Measurements from ENCODE around the gene TSR3. TPM values are rescaled to one million over a fixed set of nuclear protein-coding genes. Genes with fewer than 3 reads are reported as not detected.

Gene TSR3
- total RNA-seq, 4 donors from 2014 or later, result 84.1 to 107 (median 96.7) TPM

DNA sequence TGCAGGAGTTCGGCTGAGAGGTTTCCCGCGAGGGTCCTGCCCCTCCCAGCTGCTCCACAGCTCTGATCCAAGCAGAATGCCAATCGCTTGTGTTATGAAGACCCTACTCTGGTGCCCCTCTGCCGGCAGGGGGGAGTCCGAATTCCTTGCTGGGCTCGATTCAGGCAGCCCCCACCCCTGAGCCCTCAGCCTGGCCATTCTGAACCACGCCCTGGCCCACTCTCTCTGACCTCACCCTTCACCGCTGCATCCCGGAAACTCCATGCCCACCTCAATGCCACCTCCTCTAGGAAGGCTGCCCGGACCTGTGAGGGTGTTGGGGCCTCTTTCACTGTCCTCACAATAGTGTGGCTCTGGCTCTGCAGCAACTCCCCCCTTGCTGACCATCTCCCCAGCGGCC is 50.1 kb downstream of the TSR3 start:
- H3K27me3 ChIP-seq, result no peaks in the 10 kb centered on the region
- no peak for DNase-seq
- no peaks in the 10 kb centered on the region for H3K9me3 ChIP-seq
- H3K36me3 ChIP-seq, result no peaks in the 10 kb centered on the region
- H3K4me3 ChIP-seq (replicated peaks in 1 of 3), result no peak overlapping the region
- no peak overlapping the region for H3K27ac ChIP-seq
- intact Hi-C loops (cut with DNase I), result no loop called here
- WGBS, 2 donors, result 73 to 78% methylated on average over 12 of the region's 12 CpGs
- H3K4me1 ChIP-seq, result peaks cover 9 to 20% of the 10 kb centered on the region in 2 donors
- TF ChIP-seq POLR2A (IDR thresholded peaks at IDR 0.05), result no peak
- no peak for TF ChIP-seq CTCF (IDR thresholded peaks at IDR 0.05)

GRCh38 chr16:1300664-1301476 is 50.8 kb downstream of the TSR3 start:
- TF ChIP-seq POLR2A (IDR thresholded peaks at IDR 0.05) (no peak), CTCF (IDR thresholded peaks at IDR 0.05) (peak; percentile 48 to 92 (median 68))
- Histone ChIP-seq H3K4me3 (replicated peaks in 1 of 3) (no peak overlapping the region), H3K36me3 (no peaks in the 10 kb centered on the region), H3K27ac (no peak overlapping the region), H3K4me1 (peaks cover 9 to 21% of the 10 kb centered on the region in 2 donors), H3K27me3 (no peaks in the 10 kb centered on the region), H3K9me3 (no peaks in the 10 kb centered on the region)
- DNase-seq, result peak; percentile 61 to 71
- WGBS, 2 donors, result 11% methylated on average over 4 to 23 of the region's 42 CpGs
- intact Hi-C loops (cut with DNase I), result no loop called here

DNA sequence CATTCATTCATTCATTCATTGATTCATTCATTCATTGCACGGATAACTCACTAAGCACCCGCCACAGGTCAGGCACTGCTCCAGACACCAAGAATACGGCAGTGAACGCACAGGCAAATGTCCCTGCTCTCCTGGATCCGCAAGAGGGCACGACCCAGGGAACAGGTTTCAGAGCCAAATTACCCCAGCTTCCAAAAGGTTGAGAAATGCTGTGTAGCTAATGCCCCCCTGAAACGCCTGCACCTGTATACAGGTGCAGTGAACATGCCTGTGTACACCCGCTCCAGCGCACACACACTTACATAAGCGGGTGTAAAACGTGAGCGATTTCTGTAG is 51.8 kb downstream of the TSR3 start:
- H3K27me3 ChIP-seq, result no peaks in the 10 kb centered on the region
- H3K4me3 ChIP-seq (replicated peaks in 1 of 3), result no peak overlapping the region
- H3K9me3 ChIP-seq, result no peaks in the 10 kb centered on the region
- 68 to 78% methylated on average over 12 of the region's 12 CpGs for WGBS, 2 donors
- H3K27ac ChIP-seq, result no peak overlapping the region
- intact Hi-C loops (cut with DNase I), result no loop called here
- TF ChIP-seq CTCF (IDR thresholded peaks at IDR 0.05) (no peak), POLR2A (IDR thresholded peaks at IDR 0.05) (no peak)
- H3K4me1 ChIP-seq, result peaks cover 9 to 21% of the 10 kb centered on the region in 2 donors
- no peaks in the 10 kb centered on the region for H3K36me3 ChIP-seq
- no peak for DNase-seq

Other genes with a start within 250 kb of the TSR3 start
- 10 to 100 TPM in 2 of 4 donors, 1 to 10 TPM in 2; 8.4 to 12.4 (median 9.3) TPM for gene CACNA1H, start 198.8 kb downstream of the TSR3 start, total RNA-seq
- gene TPSG1, start 126.6 kb downstream of the TSR3 start, total RNA-seq, result not detected
- 10 to 100 TPM in 2 of 4 donors, 1 to 10 TPM in 1, not detected in 1; 1.1 to 16.6 (median 11.9) TPM for gene TPSB2, start 121.7 kb downstream of the TSR3 start, total RNA-seq
- gene TPSAB1, start 111.2 kb downstream of the TSR3 start, total RNA-seq, result 1 to 10 TPM; 4.3 to 8.6 (median 6.5) TPM
- gene TPSD1, start 95.8 kb downstream of the TSR3 start, total RNA-seq, result under 1 TPM in 1 of 4 donors, not detected in 3; 0.33 TPM
- 100 to 1,000 TPM in 1 of 4 donors, 10 to 100 TPM in 3; 43.4 to 107 (median 79.6) TPM for gene UBE2I, start 42.2 kb downstream of the TSR3 start, total RNA-seq
- gene BAIAP3, start 18.2 kb downstream of the TSR3 start, total RNA-seq, result 1 to 10 TPM in 2 of 4 donors, under 1 TPM in 2; 0.45 to 3.0 (median 1.6) TPM
- 100 to 1,000 TPM in 1 of 4 donors, 10 to 100 TPM in 3; 53.6 to 121 (median 70.0) TPM for gene GNPTG, start 53 bp upstream of the TSR3 start, total RNA-seq
- gene UNKL, start 62.8 kb upstream of the TSR3 start, total RNA-seq, result 10 to 100 TPM; 26.2 to 46.9 (median 31.3) TPM
- 10 to 100 TPM; 16.9 to 19.8 (median 18.2) TPM for gene UQCC4, start 68.9 kb upstream of the TSR3 start, total RNA-seq
- gene PERCC1, start 79.2 kb upstream of the TSR3 start, total RNA-seq, result 1 to 10 TPM in 2 of 4 donors, under 1 TPM in 1, not detected in 1; 0.67 to 1.7 (median 1.6) TPM
- gene CCDC154, start 92.7 kb upstream of the TSR3 start, total RNA-seq, result 1 to 10 TPM in 2 of 4 donors, under 1 TPM in 2; 0.27 to 1.6 (median 0.99) TPM
- 100 to 1,000 TPM in 2 of 4 donors, 10 to 100 TPM in 2; 50.3 to 144 (median 89.9) TPM for gene CLCN7, start 123.2 kb upstream of the TSR3 start, total RNA-seq
- not detected for gene PTX4, start 137.1 kb upstream of the TSR3 start, total RNA-seq
- 10 to 100 TPM; 12.5 to 19.4 (median 12.8) TPM for gene TELO2, start 141.5 kb upstream of the TSR3 start, total RNA-seq
- 10 to 100 TPM; 38.5 to 85.3 (median 66.0) TPM for gene TMEM204, start 181.8 kb upstream of the TSR3 start, total RNA-seq

Measured in thyroid gland (tissue), 4 donors.